ENCODE measurements around the gene KPNA4. TPM values are rescaled to one million over a fixed set of nuclear protein-coding genes. Genes with fewer than 3 reads are reported as not detected.
"Not testable (repeated sequence)": the region's sequence is repeated elsewhere in the genome, so short reads cannot be mapped to it uniquely, and the experiment has no call there.

The KPNA4 gene
- polyA plus RNA-seq, 3 donors, result 83.8 to 89.5 (median 86.3) TPM

GRCh38 chr3:160573955-160574525 is 8.7 kb upstream of the KPNA4 start:
- DNase-seq (ENCODE audit: low read depth in 3 of 3, low spot score in 2 of 3), result not testable (repeated sequence)

- DNase-seq (ENCODE audit: low read depth in 3 of 3, low spot score in 2 of 3), result no peak
Measured at GRCh38 chr3:160569894-160570652, 4.7 kb upstream of the KPNA4 start.

- DNase-seq (ENCODE audit: low read depth in 3 of 3, low spot score in 2 of 3), result no peak
Measured at GRCh38 chr3:160568989-160569388, 3.6 kb upstream of the KPNA4 start.

- no peak for DNase-seq (ENCODE audit: low read depth in 3 of 3, low spot score in 2 of 3)
Measured at GRCh38 chr3:160567774-160568173, 2.4 kb upstream of the KPNA4 start.

- DNase-seq (ENCODE audit: low read depth in 3 of 3, low spot score in 2 of 3), result no peak
Measured at GRCh38 chr3:160566499-160566898, 1.1 kb upstream of the KPNA4 start.

- DNase-seq (ENCODE audit: low read depth in 3 of 3, low spot score in 2 of 3), result peak in 2 of 3 donors; percentile 20 to 36
Measured at GRCh38 chr3:160564949-160565441, 376 bp downstream of the KPNA4 start.

GRCh38 chr3:160564258-160564911 is 986 bp downstream of the KPNA4 start:
- no peak for DNase-seq (ENCODE audit: low read depth in 3 of 3, low spot score in 2 of 3)

- DNase-seq (ENCODE audit: low read depth in 3 of 3, low spot score in 2 of 3), result no peak
Measured at GRCh38 chr3:160562952-160563351, 2.4 kb downstream of the KPNA4 start.

GRCh38 chr3:160557571-160557970 is 7.8 kb downstream of the KPNA4 start:
- no peak for DNase-seq (ENCODE audit: low read depth in 3 of 3, low spot score in 2 of 3)

- no peak for DNase-seq (ENCODE audit: low read depth in 3 of 3, low spot score in 2 of 3)
Measured at GRCh38 chr3:160556141-160556540, 9.2 kb downstream of the KPNA4 start.

- no peak for DNase-seq (ENCODE audit: low read depth in 3 of 3, low spot score in 2 of 3)
Measured at GRCh38 chr3:160554980-160555379, 10.4 kb downstream of the KPNA4 start.

GRCh38 chr3:160553827-160554226 is 11.5 kb downstream of the KPNA4 start:
- DNase-seq (ENCODE audit: low read depth in 3 of 3, low spot score in 2 of 3), result no peak

GRCh38 chr3:160546727-160547126 is 18.6 kb downstream of the KPNA4 start:
- no peak for DNase-seq (ENCODE audit: low read depth in 3 of 3, low spot score in 2 of 3)

GRCh38 chr3:160545504-160545871 is 19.9 kb downstream of the KPNA4 start:
- no peak for DNase-seq (ENCODE audit: low read depth in 3 of 3, low spot score in 2 of 3)

- DNase-seq (ENCODE audit: low read depth in 3 of 3, low spot score in 2 of 3), result no peak
Measured at GRCh38 chr3:160544844-160545503, 20.4 kb downstream of the KPNA4 start.

GRCh38 chr3:160540551-160540950 is 24.8 kb downstream of the KPNA4 start:
- no peak for DNase-seq (ENCODE audit: low read depth in 3 of 3, low spot score in 2 of 3)

- no peak for DNase-seq (ENCODE audit: low read depth in 3 of 3, low spot score in 2 of 3)
Measured at GRCh38 chr3:160538895-160539294, 26.5 kb downstream of the KPNA4 start.

- DNase-seq (ENCODE audit: low read depth in 3 of 3, low spot score in 2 of 3), result no peak
Measured at GRCh38 chr3:160537729-160538128, 27.6 kb downstream of the KPNA4 start.

GRCh38 chr3:160532371-160532770 is 33.0 kb downstream of the KPNA4 start:
- no peak for DNase-seq (ENCODE audit: low read depth in 3 of 3, low spot score in 2 of 3)

- DNase-seq (ENCODE audit: low read depth in 3 of 3, low spot score in 2 of 3), result no peak
Measured at GRCh38 chr3:160531311-160531710, 34.1 kb downstream of the KPNA4 start.

- not testable (repeated sequence) for DNase-seq (ENCODE audit: low read depth in 3 of 3, low spot score in 2 of 3)
Measured at GRCh38 chr3:160516391-160516790, 49.0 kb downstream of the KPNA4 start.

All from right renal cortex interstitium (tissue), 3 donors.